Kidney epithelial cell (primary cell): Measurements from ENCODE around the gene MSMB. TPM values are rescaled to one million over a fixed set of nuclear protein-coding genes. Genes with fewer than 3 reads are reported as not detected.
"Not testable (repeated sequence)": the region's sequence is repeated elsewhere in the genome, so short reads cannot be mapped to it uniquely, and the experiment has no call there.

ENCODE experiments used
- DNase-seq: peaks from one replicate; pipeline ENCODE4 v3.0.0-alpha.2; 2010; ENCODE audit warnings: low read depth
- H3K27me3 ChIP-seq: 2 replicates; pipeline ENCODE4 v1.6.0; 2011; ENCODE audit warnings: low read length; ENCODE audit not compliant: control insufficient read depth, insufficient read depth
- H3K36me3 ChIP-seq: 2 replicates; pipeline ENCODE4 v1.5.1; 2011; ENCODE audit warnings: low read length; ENCODE audit not compliant: control insufficient read depth, insufficient read depth
- H3K4me3 ChIP-seq: 2 replicates; pipeline ENCODE4 v1.5.1; 2011; ENCODE audit warnings: low read depth, mild to moderate bottlenecking, control low read depth, low read length
- CTCF ChIP-seq: IDR thresholded peaks from 2 replicates; pipeline ENCODE4 v1.5.1; 2011; ENCODE audit warnings: mild to moderate bottlenecking, moderate library complexity, low read length, control low read depth, inconsistent platforms; ENCODE audit not compliant: insufficient read depth, poor library complexity, severe bottlenecking
- total RNA-seq: library from RNA; depleted of rRNA; stranded (reverse); fragments of >200 nt; gene quantifications from 2 replicates; pipeline ENCODE4 v1.2.3, GENCODE V29; 2015

MSMB gene
- total RNA-seq, 1 donor from 2014 or later, result not detected

GRCh38 chr10:45983538-45984186, 62.4 kb downstream of the MSMB start:
- peak; percentile 13 for TF ChIP-seq CTCF
- peak; percentile 28 for DNase-seq
- not testable (repeated sequence) for H3K27me3 ChIP-seq, H3K36me3 ChIP-seq, H3K4me3 ChIP-seq

Other genes starting within 250 kb of the MSMB start
- 5.8 and 16.4 TPM in 2 replicates for gene AGAP4, start 198.8 kb downstream of the MSMB start, total RNA-seq
- 96.9 and 100 TPM in 2 replicates for gene TIMM23, start 73.8 kb downstream of the MSMB start, total RNA-seq
- gene NCOA4, start 15.6 kb downstream of the MSMB start, total RNA-seq, result 123 and 131 TPM in 2 replicates
- not detected in 2 replicates for gene ANTXRL, start 240.7 kb upstream of the MSMB start, total RNA-seq